GM12892 (cell line): ENCODE data around the gene STK40.

ENCODE experiments used
- DNase-seq: peaks from one replicate; pipeline ENCODE4 v3.0.0; 2011; ENCODE audit not compliant: insufficient read length
- FAIRE-seq: peaks from 2 replicates; lab custom pipeline; 2011; peaks lifted over from hg19 to GRCh38; lab: Jason Lieb, UNC
- POLR2A ChIP-seq: IDR thresholded peaks from 2 replicates; pipeline ENCODE4 v1.6.1; 2011; ENCODE audit warnings: low read depth, low read length, control low read depth
- POLR2AphosphoS5 ChIP-seq: IDR thresholded peaks from 2 replicates; pipeline ENCODE4 v1.6.1; 2011; ENCODE audit warnings: low read depth, low read length, control low read depth
- TAF1 ChIP-seq: IDR thresholded peaks from 2 replicates; pipeline ENCODE4 v1.6.1; 2011; ENCODE audit warnings: low read depth, mild to moderate bottlenecking, control low read depth, low read length, borderline replicate concordance

The STK40 gene

DNA sequence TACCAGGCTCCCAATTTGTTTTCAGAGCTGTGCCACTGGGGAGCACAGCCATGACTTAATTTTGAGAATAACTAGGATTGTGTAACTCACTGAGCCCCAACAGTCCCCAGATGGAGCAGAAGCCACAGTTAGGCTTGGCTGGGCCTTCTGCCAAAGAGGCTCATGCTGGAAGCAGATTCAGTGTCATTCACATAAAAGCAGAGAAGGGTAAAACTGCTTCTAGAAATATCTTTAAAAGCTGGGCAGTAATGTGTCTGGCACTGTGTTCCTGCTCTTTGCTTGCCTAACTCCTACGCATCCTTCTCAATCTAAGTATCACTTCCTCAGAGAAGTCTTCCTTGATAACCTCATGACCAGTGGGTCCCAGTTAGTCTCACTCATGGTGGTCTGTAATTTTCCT lies 20.3 kb downstream of the STK40 start:
- FAIRE-seq (no peak), DNase-seq (no peak)
- TF ChIP-seq POLR2A (no peak), POLR2AphosphoS5 (no peak), TAF1 (no peak)

DNA sequence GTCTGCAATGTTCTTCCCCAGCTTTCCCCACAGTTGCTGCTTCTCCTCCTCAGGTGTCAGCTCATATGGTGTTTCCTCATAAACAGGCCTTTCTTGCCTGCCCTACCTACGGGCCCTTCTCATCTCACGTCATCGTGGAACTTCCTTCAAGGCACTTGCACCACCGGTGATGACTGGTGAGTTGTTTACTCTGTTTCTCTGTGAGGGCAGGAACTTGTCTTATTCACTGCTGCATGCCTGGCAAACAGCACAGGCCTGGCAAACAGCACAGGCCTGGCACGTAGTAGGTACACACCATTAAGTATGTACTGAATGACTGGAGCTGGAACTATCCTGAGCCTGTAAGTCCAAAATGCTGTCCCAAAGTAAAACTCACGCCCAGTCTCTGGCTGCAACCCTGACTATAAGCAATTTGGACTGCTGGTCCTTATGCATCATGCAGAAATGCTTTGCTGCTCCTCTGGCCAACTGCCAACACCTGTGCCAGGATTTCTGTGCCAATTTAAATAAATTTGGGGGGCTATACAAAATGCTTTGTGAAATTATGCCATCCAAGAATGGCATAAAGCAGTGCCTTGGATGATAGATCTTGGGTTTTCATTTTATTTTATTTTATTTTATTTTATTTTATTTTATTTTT lies 25.7 kb downstream of the STK40 start:
- FAIRE-seq = no peak
- TF ChIP-seq POLR2A (no peak), POLR2AphosphoS5 (no peak), TAF1 (no peak)
- no peak for DNase-seq

DNA sequence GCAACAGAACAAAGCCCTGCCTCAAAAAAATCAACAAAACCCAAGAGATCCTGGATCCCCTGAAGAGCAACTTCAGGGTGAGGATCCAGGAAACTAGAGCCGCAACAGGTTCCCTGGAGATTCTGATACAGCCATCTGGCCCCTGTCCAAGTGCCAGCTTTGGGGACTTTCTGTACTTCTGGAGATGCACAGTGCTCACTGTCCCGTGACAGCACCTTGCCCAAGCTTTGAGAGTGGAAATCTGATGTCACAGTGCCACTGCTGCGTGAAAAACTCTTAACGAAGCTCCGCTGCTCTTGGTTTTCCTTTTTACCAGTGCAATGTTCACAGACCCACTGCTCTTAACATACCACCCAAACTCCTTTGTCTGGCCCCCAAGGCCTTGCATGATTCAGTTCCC lies 26.3 kb downstream of the STK40 start:
- FAIRE-seq (no peak), DNase-seq (no peak)
- TF ChIP-seq POLR2AphosphoS5 (no peak), TAF1 (no peak), POLR2A (no peak)

GRCh38 chr1:36358514-36359084 lies 27.1 kb downstream of the STK40 start:
- FAIRE-seq (no peak), DNase-seq (no peak)
- TF ChIP-seq TAF1 (no peak), POLR2A (no peak), POLR2AphosphoS5 (no peak)

DNA sequence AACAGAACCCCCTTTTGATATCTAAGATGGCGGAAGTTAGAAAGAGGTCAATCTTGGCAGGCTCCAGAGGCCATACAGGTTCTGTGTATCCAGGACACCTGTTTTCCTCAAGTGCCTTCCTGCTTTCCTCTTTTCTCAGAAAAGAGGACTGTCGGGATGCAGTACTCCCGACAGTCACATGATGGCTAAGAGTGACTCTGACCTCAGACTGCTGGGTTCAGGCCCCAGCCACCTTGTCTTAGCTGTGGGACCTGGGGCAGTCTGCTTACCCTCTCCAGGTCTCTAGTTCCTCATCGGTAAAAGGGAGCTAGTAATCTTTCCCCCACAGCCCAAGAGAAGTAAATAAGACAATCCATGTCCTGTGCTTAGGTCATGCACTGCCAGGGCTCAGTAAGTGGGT lies 29.9 kb downstream of the STK40 start:
- no peak for DNase-seq
- TF ChIP-seq POLR2A (no peak), TAF1 (no peak), POLR2AphosphoS5 (no peak)
- no peak for FAIRE-seq

DNA sequence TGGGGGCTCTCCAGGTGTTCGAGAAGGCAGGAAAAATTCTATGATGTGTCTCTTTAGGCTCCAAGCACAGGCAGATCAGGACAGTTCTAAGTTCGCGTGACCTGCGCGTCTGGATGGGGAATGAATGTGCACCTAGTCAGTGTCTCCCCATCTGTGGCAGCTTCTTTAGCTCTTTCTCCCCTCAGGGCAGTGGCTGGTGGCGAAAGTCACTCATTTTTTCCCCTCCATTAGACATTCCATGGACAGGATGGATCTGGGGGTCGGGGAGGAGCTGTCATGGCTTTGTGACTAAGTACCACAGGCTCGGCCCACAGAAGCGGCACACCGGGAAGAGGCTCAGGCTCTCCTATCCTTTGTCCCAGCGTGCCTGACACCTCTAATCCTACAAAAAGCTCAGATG lies 31.2 kb downstream of the STK40 start:
- no peak for TF ChIP-seq TAF1
- no peak for TF ChIP-seq POLR2A
- no peak for TF ChIP-seq POLR2AphosphoS5
- no peak for FAIRE-seq
- DNase-seq = no peak

DNA sequence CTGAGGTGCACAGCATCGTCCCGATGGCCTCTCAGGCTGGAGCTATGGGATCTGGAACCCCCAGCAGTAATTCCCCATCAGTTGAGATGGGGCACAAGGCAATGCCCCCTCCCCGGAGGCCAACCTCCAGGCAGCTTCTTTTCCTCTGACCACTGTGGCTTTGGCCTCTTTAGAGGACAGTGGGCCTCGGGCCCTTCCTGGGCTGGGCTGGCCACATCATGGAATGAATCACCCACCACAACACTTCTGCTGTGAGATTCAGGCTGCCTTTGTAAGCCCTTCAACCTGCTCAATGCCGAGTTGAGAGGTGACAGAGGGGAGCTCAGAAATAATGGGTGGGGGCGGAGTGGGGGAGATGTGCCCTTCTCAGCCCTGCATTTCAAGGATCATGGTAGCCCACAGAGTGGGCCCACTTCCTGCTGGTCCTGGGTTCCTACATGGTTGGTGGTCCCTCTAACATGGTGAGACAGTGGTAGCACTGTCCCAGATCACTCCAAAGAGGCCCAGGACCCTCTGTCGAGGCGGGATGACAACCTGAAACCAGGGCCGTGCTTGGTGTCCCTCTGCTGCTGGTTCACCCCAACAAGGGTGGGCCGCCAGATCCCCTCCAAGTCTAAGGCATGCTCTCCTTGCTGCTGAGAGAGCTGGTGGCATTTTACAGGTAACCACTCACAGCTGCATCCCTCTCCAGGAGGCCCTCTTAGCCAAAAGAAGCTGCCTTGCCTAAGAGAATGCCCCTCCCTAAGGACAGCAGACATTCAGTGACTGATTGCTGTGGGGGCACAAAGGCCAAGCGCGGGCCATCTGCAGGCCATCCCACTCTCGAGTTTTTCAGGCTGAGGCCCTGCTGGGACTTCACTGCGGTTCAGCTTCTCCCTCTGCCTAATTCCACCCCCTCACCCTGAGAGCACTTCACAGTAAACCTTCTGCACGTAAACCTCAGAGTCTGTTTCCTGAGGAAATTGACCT lies 32.5 kb downstream of the STK40 start:
- DNase-seq = no peak
- TF ChIP-seq TAF1 (no peak), POLR2AphosphoS5 (no peak), POLR2A (no peak)
- FAIRE-seq = no peak

GRCh38 chr1:36352125-36352909 lies 33.4 kb downstream of the STK40 start:
- TF ChIP-seq POLR2AphosphoS5 (no peak), POLR2A (no peak), TAF1 (no peak)
- FAIRE-seq (no peak), DNase-seq (no peak)

- FAIRE-seq = no peak
- DNase-seq = no peak
- TF ChIP-seq POLR2AphosphoS5 (no peak), TAF1 (no peak), POLR2A (no peak)
Measured at GRCh38 chr1:36351227-36351977, 34.3 kb downstream of the STK40 start.

DNA sequence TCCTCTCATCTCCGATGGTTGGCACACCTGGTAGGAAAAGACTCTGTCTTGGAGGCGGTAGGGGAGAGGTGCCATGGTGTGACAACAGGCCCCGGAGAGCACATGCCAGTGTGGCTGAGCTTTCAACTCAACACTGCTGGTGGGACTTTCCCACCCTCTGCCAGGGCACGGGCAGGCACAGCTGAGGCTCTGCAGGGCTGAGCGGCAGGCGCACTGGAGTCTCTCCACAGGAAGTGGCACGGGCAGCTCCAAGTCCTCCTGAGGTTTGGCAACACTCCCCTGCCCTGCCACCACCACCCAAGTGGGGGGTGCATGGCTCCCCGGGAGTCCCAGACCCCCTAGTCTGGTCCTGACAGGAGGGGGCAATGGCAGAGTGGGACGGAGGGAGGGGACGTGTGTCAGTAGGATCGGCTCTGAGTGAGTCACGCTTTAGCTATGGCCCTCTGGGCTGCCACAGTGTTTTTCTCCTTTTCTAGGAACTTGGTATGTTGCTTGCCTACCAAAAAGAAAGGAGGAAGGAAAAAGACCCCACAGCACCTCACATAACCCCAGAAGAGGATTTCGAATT lies 35.0 kb downstream of the STK40 start:
- TF ChIP-seq POLR2A (no peak), POLR2AphosphoS5 (no peak), TAF1 (no peak)
- no peak for DNase-seq
- no peak for FAIRE-seq

- FAIRE-seq = no peak
- no peak for DNase-seq
- TF ChIP-seq POLR2A (no peak), POLR2AphosphoS5 (no peak), TAF1 (no peak)
Measured at GRCh38 chr1:36349839-36350238, 35.9 kb downstream of the STK40 start.
